HL-60 (cell line): ENCODE results near the gene AHSP.

ENCODE experiments used
- CTCF ChIP-seq: IDR thresholded peaks from one replicate; pipeline ENCODE4 v1.5.1; 2011; ENCODE audit warnings: low read length, control low read depth, inconsistent platforms; ENCODE audit not compliant: insufficient read depth
- GABPA ChIP-seq: IDR thresholded peaks from 2 replicates; pipeline ENCODE4 v1.6.1; 2012; ENCODE audit warnings: low read depth
- POLR2AphosphoS5 ChIP-seq: IDR thresholded peaks from 2 replicates; pipeline ENCODE4 v1.6.1; 2012; ENCODE audit warnings: low read depth
- REST ChIP-seq: IDR thresholded peaks from 2 replicates; pipeline ENCODE4 v1.6.1; 2012; ENCODE audit warnings: low read depth; ENCODE audit not compliant: insufficient replicate concordance

DNA sequence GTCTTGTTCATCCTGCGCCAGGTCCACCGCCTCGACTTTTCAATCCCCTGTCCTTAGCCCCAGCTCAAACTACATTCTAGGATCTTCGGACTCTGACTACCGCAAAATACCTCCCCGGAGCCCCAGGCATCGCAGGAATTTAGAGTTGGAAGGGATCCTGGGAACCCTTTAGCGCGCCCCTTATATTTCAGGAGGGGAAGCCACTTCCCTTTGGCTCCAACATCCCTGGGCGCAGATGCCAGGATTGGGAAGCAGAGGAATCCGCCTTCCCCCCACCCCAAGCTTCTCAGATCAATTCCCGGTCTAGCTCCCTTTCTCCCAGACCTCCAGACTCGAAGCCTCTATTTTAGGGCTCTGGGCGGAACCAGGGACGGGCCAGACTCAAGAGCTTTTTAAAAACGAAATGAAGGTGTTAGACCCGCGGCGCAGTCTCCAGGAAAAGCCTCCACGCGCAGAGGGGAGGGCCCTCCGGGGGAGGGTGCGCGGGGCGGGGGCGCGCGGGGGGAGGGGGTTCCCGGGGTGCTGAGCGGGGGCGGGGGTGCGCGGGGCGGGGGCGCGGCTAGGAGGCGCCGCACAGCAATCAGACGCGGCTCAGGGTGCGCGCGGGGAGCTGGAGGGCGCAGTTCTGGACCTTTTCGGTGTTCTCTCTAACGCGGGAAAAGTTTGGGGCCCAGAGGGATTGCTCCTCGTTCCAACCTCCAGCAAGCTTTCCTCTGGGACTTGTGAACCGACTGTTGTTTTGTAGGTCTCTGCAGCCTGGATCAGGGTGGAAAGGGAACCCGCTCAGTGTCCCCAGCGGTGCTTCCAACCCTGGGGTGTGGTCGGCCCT is 1.6 kb downstream of the AHSP start:
- TF ChIP-seq CTCF (no peak), POLR2AphosphoS5 (no peak), REST (no peak), GABPA (no peak)
